Endothelial cell of umbilical vein (primary cell): ENCODE results near the gene FICD.

Experiments
- EZH2 ChIP-seq: IDR thresholded peaks from 2 replicates; pipeline ENCODE4 v1.6.1; 2012; ENCODE audit warnings: borderline replicate concordance, low read depth, mild to moderate bottlenecking, moderate library complexity, low read length, inconsistent platforms; ENCODE audit not compliant: severe bottlenecking
- JUN ChIP-seq: IDR thresholded peaks from 2 replicates; pipeline ENCODE4 v1.6.1; 2011; ENCODE audit warnings: borderline replicate concordance, low read depth; ENCODE audit not compliant: insufficient read length, insufficient read depth
- POLR2AphosphoS5 ChIP-seq: IDR thresholded peaks from 2 replicates; pipeline ENCODE4 v1.6.1; 2012; ENCODE audit warnings: low read depth, mild to moderate bottlenecking, control low read depth, low read length, moderate library complexity; ENCODE audit not compliant: insufficient read depth
- TF ChIP-seq, protein P1 (sequence below), 2 donors: IDR thresholded peaks; 1 replicate in 1 of 2; 2 replicates in 1 of 2; pipeline ENCODE4 v1.5.1; 2011; ENCODE audit warnings: low read length in 2 of 2, mild to moderate bottlenecking in 2 of 2, moderate library complexity in 2 of 2, control low read depth in 1 of 2, inconsistent platforms in 1 of 2, low read depth in 1 of 2; ENCODE audit not compliant: insufficient read depth in 1 of 2; ENCODE audit errors: extremely low read depth in 1 of 2
- TF ChIP-seq, protein P2 (sequence below): IDR thresholded peaks from 2 replicates; pipeline ENCODE4 v1.6.1; 2011; ENCODE audit not compliant: insufficient read depth, insufficient read length

DNA sequence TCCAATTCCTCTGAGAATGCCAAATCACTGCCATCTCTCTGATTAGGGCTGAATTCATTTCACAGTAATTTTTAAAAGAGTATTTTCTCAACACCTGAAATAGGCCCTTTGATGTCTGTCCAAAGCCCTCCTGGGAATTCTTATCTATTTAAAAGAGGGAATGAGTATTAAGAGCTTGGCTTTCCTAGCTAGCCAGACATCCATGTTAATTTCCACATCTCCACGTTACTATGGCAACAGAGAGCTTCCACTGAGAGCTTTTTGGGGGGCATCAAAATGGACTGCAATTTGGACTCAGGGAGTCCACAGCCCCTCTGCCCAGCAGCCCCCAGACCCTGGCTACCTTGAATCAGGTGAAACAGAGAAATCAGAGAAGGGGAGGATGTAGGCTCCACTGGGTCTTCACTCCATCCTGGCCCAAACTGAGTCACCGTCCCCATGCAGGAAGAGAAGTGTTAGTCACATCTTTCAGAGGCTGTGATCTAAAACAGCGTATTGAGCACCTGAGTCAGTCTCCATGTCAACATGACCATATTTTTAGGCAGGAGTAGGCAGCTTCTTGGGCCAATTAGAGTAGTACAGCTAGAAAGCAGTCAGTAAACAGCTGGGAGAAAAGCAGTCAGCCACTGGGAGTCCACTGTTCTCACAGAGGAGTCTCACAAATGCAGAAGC, 7.0 kb upstream of the FICD start:
- TF ChIP-seq, protein P1, sequence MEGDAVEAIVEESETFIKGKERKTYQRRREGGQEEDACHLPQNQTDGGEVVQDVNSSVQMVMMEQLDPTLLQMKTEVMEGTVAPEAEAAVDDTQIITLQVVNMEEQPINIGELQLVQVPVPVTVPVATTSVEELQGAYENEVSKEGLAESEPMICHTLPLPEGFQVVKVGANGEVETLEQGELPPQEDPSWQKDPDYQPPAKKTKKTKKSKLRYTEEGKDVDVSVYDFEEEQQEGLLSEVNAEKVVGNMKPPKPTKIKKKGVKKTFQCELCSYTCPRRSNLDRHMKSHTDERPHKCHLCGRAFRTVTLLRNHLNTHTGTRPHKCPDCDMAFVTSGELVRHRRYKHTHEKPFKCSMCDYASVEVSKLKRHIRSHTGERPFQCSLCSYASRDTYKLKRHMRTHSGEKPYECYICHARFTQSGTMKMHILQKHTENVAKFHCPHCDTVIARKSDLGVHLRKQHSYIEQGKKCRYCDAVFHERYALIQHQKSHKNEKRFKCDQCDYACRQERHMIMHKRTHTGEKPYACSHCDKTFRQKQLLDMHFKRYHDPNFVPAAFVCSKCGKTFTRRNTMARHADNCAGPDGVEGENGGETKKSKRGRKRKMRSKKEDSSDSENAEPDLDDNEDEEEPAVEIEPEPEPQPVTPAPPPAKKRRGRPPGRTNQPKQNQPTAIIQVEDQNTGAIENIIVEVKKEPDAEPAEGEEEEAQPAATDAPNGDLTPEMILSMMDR (IDR thresholded peaks at IDR 0.05; ENCODE audit: extremely low read depth in 1 of 2, insufficient read depth in 1 of 2, low read depth in 1 of 2, low read length in 2 of 2) = no peak
- TF ChIP-seq POLR2AphosphoS5 (no peak), EZH2 (no peak), JUN (no peak)
- TF ChIP-seq, protein P2, sequence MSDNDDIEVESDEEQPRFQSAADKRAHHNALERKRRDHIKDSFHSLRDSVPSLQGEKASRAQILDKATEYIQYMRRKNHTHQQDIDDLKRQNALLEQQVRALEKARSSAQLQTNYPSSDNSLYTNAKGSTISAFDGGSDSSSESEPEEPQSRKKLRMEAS = no peak
